G401.6 (cell line): Measurements from ENCODE around the gene CHP1.
"Not testable (repeated sequence)": the region's sequence is repeated elsewhere in the genome, so short reads cannot be mapped to it uniquely, and the experiment has no call there.

Experiments used
- FAIRE-seq: peaks from 2 replicates; lab custom pipeline; 2012; peaks lifted over from hg19 to GRCh38; lab: Jason Lieb, UNC

Gene CHP1

DNA sequence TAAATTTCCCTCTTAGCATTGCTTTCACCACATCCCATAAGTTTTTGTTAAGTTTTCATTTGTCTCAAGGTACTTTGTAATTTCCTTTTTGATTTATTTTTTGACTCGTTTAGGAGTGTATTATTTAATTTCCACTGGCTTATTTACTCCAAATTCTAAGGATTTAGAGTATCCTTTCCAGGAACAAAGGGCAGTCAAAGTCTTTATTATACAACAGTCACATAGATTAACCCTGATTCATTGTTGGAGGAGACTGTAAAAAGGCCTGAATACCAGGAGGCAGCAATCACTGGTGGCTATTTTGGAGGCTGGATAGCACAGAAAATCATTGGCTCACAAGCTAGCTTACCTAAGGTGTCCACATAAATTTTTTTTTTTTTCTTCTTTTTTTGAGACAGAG, 61.5 kb downstream of the CHP1 start:
- no peak for FAIRE-seq

DNA sequence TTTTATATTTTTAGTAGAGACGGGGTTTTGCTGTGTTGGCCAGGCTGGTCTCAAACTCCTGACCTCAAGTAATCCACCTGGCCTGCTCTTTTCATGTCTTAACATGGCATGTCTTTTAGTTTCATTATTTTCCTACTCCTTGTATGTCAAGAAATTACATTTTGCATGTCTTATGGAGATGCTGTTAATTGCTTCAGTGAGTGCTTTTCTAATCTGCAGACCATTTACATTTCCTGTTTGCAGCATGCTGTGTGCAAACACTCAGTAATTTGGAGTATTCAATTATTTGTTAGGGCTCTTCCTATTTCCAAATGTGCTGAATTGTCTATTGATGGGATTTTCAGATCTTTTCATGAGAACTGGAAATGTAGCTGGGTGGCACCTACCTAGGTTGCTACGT, 70.1 kb downstream of the CHP1 start:
- FAIRE-seq, result not testable (repeated sequence)

DNA sequence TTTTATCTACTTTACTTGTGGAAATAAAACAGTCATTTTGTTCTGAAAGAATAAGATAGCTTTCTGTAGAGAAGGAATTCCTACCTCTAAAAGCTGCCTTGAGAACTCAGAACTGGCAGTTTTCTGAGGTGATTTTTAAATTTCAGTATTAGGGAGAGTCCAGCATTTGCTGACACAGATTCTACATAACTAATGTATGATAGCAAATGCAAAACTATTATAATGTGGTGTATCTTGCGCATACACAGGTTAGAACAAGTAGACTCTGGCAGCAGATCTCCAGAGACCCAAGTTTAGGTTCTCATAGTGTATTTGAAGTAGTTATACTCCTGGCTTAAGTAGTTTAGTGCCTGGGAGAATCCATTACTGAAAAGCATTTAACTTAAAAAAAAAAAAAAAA, 70.5 kb downstream of the CHP1 start:
- FAIRE-seq, result no peak

DNA sequence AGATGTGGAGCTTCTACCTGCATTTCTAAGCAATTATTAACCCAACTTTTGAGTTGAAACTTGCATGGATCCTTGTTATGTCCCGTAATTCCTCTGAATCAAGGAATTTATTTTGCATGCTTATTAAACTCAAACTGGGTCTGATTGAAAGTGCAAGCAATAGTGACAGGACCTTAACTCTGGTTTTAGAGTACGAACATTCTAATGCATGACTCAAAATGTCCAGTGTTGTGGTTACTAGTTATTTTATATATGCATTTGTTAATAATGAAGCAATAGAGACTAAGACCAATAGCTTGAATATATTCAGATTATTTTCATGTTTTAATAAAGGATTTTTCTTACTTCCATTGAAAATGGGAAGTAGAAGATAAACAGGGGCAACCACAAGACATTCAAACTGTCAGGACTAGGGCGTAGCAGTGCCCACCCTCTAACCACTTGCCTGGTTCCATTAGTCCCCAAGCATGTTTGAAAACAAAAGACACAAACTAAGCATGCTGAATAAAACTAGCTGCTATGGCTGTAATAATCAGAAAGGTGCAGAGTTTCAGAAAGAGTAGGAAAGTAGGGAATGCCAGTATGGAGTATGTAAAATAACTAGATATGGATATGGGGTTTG, 73.2 kb downstream of the CHP1 start:
- FAIRE-seq, result no peak

DNA sequence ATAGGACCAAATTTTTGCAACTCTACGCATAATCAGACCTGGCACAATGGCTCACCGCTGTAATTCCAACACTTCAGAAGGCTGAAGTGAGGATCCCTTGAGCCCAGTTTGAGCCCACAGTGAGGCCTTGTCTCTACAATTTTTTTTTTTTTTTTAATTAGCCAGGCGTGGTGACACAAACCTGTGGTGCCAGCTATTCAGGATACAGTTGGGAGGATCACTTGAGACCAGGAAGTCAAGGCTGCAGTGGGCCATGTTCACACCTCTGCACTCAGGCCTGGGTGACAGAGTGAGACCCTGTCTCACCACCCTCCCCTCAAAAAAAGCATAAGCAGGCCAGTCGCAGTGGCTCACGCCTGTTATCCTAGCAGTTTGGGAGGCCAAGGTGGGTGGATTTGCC, 76.6 kb downstream of the CHP1 start:
- no peak for FAIRE-seq

DNA sequence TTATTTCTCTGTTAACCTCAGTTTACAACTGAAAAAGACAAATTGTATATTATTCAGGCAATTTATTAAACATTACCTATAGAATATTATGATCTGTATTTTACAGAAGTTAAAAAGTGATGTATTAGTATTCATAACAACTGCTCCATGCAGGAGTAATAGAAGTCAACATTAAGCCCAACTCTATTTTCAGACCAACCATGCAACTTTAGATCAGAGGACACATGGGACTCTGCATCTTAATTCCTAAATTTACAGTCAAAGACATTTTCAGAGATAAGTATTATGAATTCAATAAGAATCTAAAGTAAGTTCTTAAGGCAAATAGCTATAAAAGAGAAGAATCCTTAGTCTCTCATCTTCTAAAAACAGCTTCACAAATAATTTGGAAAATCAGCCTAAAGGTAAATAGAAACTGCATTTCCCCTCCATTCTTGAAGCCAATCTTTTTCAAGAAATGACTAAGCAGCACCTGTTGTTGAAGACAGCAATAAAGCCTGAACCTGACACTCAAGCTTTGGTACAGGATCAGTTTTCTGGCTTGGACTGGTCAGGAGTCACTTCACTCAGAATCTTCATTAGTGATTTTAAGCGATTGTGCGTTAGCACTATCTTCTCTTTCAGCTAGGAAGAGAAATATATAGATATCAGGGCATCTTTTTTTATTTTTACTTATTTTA, 78.3 kb downstream of the CHP1 start:
- peak; percentile 49 for FAIRE-seq

DNA sequence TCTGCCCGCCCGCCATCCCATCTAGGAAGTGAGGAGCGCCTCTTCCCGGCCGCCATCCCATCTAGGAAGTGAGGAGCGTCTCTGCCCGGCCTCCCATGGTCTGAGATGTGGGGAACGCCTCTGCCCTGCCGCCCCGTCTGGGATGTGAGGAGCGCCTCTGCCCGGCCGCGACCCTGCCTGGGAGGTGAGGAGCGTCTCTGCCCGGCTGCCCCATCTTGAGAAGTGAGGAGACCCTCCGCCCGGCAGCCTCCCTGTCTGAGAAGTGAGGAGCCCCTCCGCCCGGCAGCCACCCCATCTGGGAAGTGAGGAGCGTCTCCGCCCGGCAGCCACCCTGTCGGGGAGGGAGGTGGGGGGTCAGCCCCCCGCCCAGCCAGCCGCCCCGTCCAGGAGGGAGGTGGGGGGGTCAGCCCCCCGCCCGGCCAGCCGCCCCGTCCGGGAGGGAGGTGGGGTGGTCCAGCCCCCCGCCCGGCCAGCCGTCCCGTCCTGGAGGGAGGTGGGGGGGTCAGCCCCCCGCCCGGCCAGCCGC, 89.8 kb downstream of the CHP1 start:
- FAIRE-seq, result not testable (repeated sequence)

DNA sequence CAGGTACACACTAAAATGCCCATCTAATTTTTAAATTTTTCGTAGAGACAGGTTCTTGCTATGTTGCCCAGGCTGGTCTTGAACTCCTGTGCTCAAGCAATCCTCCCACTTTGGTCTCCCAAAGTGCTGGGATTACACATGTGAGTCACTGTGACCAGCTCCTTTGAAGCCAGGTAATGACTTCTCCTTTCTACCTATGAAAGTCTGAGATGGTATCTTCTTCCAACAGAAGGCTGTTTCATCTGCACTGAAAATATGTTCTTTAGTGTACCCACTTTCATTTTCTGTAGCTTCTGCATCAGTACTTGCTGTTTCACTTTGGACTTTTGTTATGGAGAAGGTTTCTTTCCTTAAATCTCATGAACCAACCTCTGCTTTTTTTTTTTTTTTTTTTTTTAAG, 92.5 kb downstream of the CHP1 start:
- FAIRE-seq, result no peak

DNA sequence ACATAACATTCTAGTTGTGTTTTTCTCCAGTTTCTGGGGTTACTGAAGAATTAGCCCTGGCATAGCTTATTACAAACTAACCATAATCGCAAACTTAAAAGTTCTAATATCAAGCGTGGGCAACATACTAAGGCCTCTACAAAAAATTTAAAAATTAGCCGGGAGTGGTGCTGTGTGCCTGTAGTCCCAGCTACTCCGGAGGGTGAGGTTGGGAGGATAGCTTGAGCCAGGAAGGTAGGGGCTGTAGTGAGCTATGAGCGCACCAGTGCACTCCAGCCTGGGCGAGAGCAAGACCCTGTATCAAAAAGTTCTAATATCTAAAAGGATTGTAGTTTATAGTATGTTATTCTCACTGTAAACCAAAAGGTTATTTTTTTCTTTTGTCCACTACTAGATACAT, 100.2 kb downstream of the CHP1 start:
- FAIRE-seq, result no peak
